ENCODE measurements around the gene SH2D2A.
A peak's percentile ranks its signal among the peaks of the same experiment; 100 is the strongest.
"Not testable (repeated sequence)": the region's sequence is repeated elsewhere in the genome, so short reads cannot be mapped to it uniquely, and the experiment has no call there.

Gene SH2D2A

DNA sequence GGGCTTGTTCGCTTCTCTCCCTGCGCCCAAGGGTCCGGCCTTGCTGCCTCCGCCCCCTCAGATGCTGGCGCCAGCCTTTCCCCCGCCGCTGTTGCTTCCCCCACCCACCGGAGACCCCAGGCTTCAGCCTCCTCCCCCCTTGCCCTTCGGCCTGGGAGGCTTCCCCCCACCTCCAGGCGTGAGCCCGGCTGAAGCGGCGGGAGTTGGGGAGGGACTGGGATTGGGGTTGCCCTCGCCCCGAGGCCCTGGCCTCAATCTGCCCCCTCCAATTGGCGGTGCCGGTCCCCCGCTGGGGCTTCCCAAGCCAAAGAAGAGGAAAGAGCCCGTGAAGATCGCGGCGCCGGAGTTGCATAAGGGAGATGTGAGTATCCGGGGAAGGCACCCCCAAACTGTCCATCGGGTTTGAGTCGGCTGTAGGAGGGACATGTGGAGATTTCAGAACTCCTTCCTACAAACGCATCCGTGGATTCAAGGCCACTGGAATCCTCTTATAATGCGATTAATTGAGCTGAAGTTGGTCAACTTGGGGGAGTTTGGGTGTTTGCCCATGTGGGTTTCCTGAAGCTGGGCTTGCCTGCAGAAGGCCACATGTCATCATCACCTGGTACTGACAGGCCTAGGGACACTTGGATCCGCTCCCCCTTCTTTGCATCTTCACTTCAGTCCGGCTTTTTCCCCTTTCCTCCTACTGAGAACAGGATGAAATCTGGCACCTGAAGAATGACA is 48.6 kb downstream of the SH2D2A start:
- DNase-seq: peak; percentile 36

DNA sequence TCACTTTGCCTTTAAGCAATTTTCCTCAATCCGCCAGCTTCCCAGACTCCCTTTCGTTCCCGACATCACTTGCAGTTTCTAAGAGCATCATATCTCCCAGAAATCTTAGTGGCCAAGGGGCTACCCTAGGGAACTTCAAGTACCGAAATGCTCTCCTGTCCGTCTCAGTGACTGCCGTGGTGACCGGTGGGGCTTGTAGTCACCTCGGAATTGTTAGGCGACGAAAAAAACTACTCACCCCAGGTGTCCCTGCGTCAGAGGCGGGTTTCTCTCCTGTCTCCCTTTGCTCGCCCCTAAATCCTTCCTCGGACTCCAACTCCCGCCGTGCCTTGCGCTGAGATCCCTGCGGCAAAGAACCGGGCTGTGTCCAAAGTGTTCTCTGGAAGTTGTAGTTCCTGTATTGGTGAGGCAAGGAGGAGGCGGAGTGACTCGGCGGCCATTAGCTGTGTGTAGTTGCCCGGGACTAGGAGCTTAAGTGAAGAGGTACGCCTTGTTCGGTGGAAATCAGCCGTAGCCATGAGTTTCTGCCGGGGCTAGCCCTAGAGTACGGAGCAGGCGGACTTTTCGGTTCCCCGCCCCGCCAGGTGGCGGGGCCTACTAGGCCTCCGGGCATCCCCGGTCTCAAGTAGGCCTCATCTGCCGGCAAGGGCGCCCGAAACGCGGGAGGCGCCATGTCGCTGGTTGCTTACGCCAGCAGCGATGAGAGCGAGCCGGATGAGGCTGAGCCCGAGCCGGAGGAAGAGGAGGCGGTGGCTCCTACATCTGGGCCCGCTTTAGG is 49.4 kb downstream of the SH2D2A start, which contains the start of gene PRCC:
Gene PRCC, plus strand, starts transcription at position 435 of the 778 bp plus-strand sequence. Its CDS starts 237 bp downstream, at position 672.
- DNase-seq: peak; percentile 97

- DNase-seq: no peak
Observed at GRCh38 chr1:156766298-156767100, 50.1 kb downstream of the SH2D2A start.

DNA sequence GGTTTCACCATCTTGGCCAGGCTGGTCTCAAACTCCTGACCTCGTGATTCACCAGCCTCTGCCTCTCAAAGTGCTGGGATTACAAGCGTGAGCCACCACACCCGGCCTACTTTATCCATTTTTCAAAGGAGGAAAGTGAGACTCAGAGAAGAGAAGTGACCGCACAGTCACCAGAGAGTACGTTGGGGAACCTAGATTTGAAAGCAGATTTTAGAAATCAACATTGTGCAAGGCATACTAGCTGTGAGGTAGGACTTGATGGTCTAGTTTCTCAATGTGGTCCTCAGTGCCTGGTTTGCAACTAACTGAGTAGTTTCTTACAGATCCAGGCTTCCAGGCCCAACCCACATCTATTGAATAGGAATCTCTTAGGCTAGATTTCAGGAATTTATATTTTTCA is 51.0 kb downstream of the SH2D2A start:
- DNase-seq: no peak

DNA sequence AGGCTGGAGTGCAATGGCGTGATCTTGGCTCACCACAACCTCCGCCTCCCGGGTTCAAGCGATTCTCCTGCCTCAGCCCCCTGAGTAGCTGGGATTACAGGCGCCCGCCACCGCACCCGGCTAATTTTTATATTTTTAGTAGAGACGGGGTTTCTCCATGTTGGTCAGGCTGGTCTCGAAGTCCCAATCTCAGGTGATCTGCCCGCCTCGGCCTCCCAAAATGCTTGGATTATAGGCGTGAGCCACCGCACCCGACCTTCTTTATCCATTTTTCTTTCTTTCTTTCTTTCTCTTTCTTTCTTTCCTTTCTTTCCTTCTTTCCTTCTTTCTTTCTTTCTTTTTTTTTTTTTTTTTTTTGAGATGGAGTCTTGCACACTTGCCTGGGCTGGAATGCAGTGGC is 51.5 kb downstream of the SH2D2A start:
- DNase-seq: not testable (repeated sequence)

DNA sequence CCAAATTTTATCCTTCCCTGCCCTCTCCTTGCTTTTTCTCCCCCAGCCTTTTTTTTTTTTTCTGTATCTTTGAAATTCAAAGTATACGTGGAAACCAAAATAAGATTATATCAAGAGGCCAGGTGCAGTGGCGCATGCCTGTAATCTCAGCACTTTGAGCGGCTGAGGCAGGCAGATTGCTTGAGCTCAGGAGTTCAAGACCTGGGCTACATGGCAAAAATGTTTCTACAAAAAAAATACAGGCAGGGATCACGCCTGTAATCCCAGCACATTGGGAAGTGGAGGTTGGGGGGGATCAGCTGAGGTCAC is 55.9 kb downstream of the SH2D2A start:
- DNase-seq: no peak

DNA sequence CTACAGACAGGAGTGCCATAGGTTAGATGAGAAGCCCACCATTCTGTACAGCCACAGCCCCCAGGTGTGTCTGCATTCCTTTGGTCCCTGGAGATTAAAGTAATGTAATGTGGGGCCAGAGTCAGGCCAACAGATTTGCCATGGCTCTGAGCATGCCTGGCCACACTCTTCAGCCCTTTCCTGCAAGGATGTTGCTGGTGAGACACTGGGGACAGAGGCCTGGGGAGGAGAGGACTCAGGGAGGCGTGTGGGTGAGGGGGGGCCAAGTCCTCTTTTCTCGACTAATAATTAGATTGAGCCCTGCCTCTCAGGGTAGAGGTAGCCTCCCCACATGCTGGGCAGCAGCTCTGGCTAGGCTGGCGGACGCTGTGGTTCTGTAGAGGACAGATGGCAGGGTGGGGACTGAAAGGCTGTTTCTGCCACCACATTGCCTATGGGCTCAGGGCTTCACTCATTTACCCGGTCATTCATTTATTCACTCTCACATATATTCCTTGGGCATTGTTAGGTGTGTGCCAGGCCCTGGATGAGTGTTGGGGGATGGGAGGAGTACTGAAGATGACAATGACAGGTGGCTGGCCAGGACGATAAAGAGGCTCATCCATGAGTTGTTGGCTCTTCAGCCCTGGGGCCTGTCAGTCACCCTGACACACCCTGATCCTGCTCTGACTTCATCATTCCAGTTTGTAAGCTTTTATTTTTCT is 56.4 kb downstream of the SH2D2A start:
- no peak for DNase-seq

- DNase-seq: not testable (repeated sequence)
Observed at GRCh38 chr1:156757572-156758253, 58.9 kb downstream of the SH2D2A start.

GRCh38 chr1:156756355-156756754 is 60.3 kb downstream of the SH2D2A start:
- DNase-seq: no peak
